H9 (cell line): ENCODE results near the gene PLXNB3. TPM values are rescaled to one million over a fixed set of nuclear protein-coding genes. Genes with fewer than 3 reads are reported as not detected.

Source experiments
- DNase-seq: peaks from one replicate; pipeline ENCODE4 v3.0.0-alpha.2; 2017
- H2AFZ ChIP-seq: one replicate; pipeline ENCODE4 v1.6.1; 2013; ENCODE audit warnings: mild to moderate bottlenecking, low read length, control low read depth, moderate library complexity
- H2AK5ac ChIP-seq: 2 replicates; pipeline ENCODE4 v1.6.1; 2013; ENCODE audit warnings: low read length, control low read depth, mixed read lengths; ENCODE audit not compliant: insufficient read length
- H2BK120ac ChIP-seq: one replicate; pipeline ENCODE4 v1.6.1; 2013; ENCODE audit warnings: low read depth, mild to moderate bottlenecking, low read length, control low read depth, inconsistent platforms; ENCODE audit not compliant: poor library complexity, severe bottlenecking
- H2BK12ac ChIP-seq: 2 replicates; pipeline ENCODE4 v1.6.1; 2013; ENCODE audit warnings: low read length, control low read depth, mixed read lengths, low read depth; ENCODE audit not compliant: insufficient read length
- H2BK15ac ChIP-seq: 2 replicates; pipeline ENCODE4 v1.6.1; 2013; ENCODE audit warnings: low read depth, low read length, control low read depth
- H2BK20ac ChIP-seq: one replicate; pipeline ENCODE4 v1.6.1; 2013; ENCODE audit warnings: low read depth, mild to moderate bottlenecking, low read length, control low read depth, inconsistent platforms; ENCODE audit not compliant: poor library complexity, severe bottlenecking
- H2BK5ac ChIP-seq: 2 replicates; pipeline ENCODE4 v1.6.1; 2013; ENCODE audit warnings: low read length, control low read depth, mixed read lengths; ENCODE audit not compliant: insufficient read length
- H3K14ac ChIP-seq: 2 replicates; pipeline ENCODE4 v1.6.1; 2013; ENCODE audit warnings: low read length, control low read depth; ENCODE audit not compliant: insufficient read depth
- H3K18ac ChIP-seq: 2 replicates; pipeline ENCODE4 v1.6.1; 2013; ENCODE audit warnings: low read depth, mild to moderate bottlenecking, mixed read lengths, low read length, control low read depth; ENCODE audit not compliant: insufficient read length
- H3K23ac ChIP-seq: 2 replicates; pipeline ENCODE4 v1.6.1; 2013; ENCODE audit warnings: low read length, control low read depth, mixed read lengths, low read depth; ENCODE audit not compliant: insufficient read length
- H3K23me2 ChIP-seq: 2 replicates; pipeline ENCODE4 v1.6.1; 2013; ENCODE audit warnings: low read depth, mild to moderate bottlenecking, mixed read lengths, low read length, control low read depth; ENCODE audit not compliant: insufficient read length, poor library complexity, severe bottlenecking
- H3K27ac ChIP-seq: 2 replicates; pipeline ENCODE4 v1.5.1; 2013; ENCODE audit warnings: low read length, control low read depth, mixed read lengths, low read depth; ENCODE audit not compliant: insufficient read length
- H3K27me3 ChIP-seq: 2 replicates; pipeline ENCODE4 v1.6.1; 2013; ENCODE audit warnings: low read length, control low read depth, inconsistent platforms; ENCODE audit not compliant: insufficient read depth
- H3K4ac ChIP-seq: 2 replicates; pipeline ENCODE4 v1.6.1; 2013; ENCODE audit warnings: low read depth, mild to moderate bottlenecking, control low read depth, inconsistent platforms, low read length, moderate library complexity
- H3K4me1 ChIP-seq: 2 replicates; pipeline ENCODE4 v1.6.1; 2013; ENCODE audit warnings: low read length, control low read depth, inconsistent platforms; ENCODE audit not compliant: insufficient read depth
- H3K4me2 ChIP-seq: 2 replicates; pipeline ENCODE4 v1.6.1; 2013; ENCODE audit warnings: low read length, control low read depth, mixed read lengths; ENCODE audit not compliant: insufficient read length, insufficient read depth
- H3K56ac ChIP-seq: 2 replicates; pipeline ENCODE4 v1.6.1; 2013; ENCODE audit warnings: low read depth, mild to moderate bottlenecking, mixed read lengths, low read length, control low read depth; ENCODE audit not compliant: insufficient read length
- H3K79me1 ChIP-seq: 2 replicates; pipeline ENCODE4 v1.6.1; 2013; ENCODE audit warnings: low read depth, mild to moderate bottlenecking, moderate library complexity, low read length, control low read depth, inconsistent platforms; ENCODE audit not compliant: insufficient read depth, poor library complexity, severe bottlenecking
- H3K79me2 ChIP-seq: 2 replicates; pipeline ENCODE4 v1.6.1; 2013; ENCODE audit warnings: low read length, control low read depth, inconsistent platforms; ENCODE audit not compliant: insufficient read depth
- H3K9ac ChIP-seq: 2 replicates; pipeline ENCODE4 v1.6.1; 2013; ENCODE audit warnings: low read length, control low read depth, mixed read lengths; ENCODE audit not compliant: insufficient read length; ENCODE audit errors: extremely low read depth
- H3K9me3 ChIP-seq: one replicate; pipeline ENCODE4 v1.6.1; 2013; ENCODE audit warnings: low read depth, low read length, inconsistent platforms; ENCODE audit not compliant: control insufficient read depth
- H3T11ph ChIP-seq: one replicate; pipeline ENCODE4 v1.6.1; 2013; ENCODE audit warnings: mild to moderate bottlenecking, low read length, control low read depth, inconsistent platforms
- H4K20me1 ChIP-seq: one replicate; pipeline ENCODE4 v1.6.1; 2013; ENCODE audit not compliant: control insufficient read depth, insufficient read length, insufficient read depth
- H4K5ac ChIP-seq: 2 replicates; pipeline ENCODE4 v1.6.1; 2013; ENCODE audit warnings: low read depth, mild to moderate bottlenecking, mixed read lengths, low read length, control low read depth; ENCODE audit not compliant: insufficient read length
- H4K8ac ChIP-seq: replicated peaks from 2 replicates; pipeline ENCODE4 v1.6.1; 2013; ENCODE audit warnings: low read length, control low read depth, mixed read lengths, low read depth; ENCODE audit not compliant: insufficient read length
- H4K91ac ChIP-seq: 2 replicates; pipeline ENCODE4 v1.6.1; 2013; ENCODE audit warnings: low read depth, mild to moderate bottlenecking, moderate library complexity, mixed read lengths, low read length, control low read depth; ENCODE audit not compliant: insufficient read length
- H3K27ac Mint-ChIP-seq, 3 experiments: 2 replicates in 2 of 3; 3 replicates in 1 of 3; pipeline ENCODE4 v1.8.0; 2020 to 2021; ENCODE audit warnings: mixed read lengths in 3 of 3, mild to moderate bottlenecking in 1 of 3, moderate library complexity in 1 of 3
- H3K27me3 Mint-ChIP-seq: 2 replicates; pipeline ENCODE4 v1.8.0; 2021; ENCODE audit warnings: low read depth, mild to moderate bottlenecking, moderate library complexity, mixed read lengths
- H3K36me3 Mint-ChIP-seq, 3 experiments: 2 replicates in 2 of 3; 3 replicates in 1 of 3; pipeline ENCODE4 v1.8.0; 2020 to 2021; ENCODE audit warnings: low read depth in 3 of 3, mixed read lengths in 3 of 3; ENCODE audit not compliant: insufficient read depth in 1 of 3
- H3K4me1 Mint-ChIP-seq, 2 experiments: 2 replicates each; pipeline ENCODE4 v1.8.0; 2020; ENCODE audit warnings: mixed read lengths in 2 of 2
- H3K4me3 Mint-ChIP-seq, 2 experiments: 2 replicates in 1 of 2; 3 replicates in 1 of 2; pipeline ENCODE4 v1.8.0; 2020 to 2021; ENCODE audit warnings: mild to moderate bottlenecking in 2 of 2, mixed read lengths in 2 of 2, moderate library complexity in 1 of 2
- H3K9me3 Mint-ChIP-seq, 2 experiments: 2 replicates in 1 of 2; 3 replicates in 1 of 2; pipeline ENCODE4 v1.8.0; 2020; ENCODE audit warnings: mild to moderate bottlenecking in 2 of 2, mixed read lengths in 2 of 2, moderate library complexity in 1 of 2
- CTCF ChIP-seq: fragments of 200-600 bp; sonication (generic); conservative IDR thresholded peaks from 3 replicates; pipeline ENCODE4 v1.8.0; 2021; ENCODE audit warnings: antibody characterized with exemption, mild to moderate bottlenecking
- WGBS: extraction: QIAGEN DNeasy Blood & Tissue Kit; methylation state at CpG from one replicate; pipeline ENCODE4 v1.1.7; 2013; ENCODE audit warnings: missing lambda C conversion rate, low lambda C conversion rate, mixed read lengths; ENCODE audit not compliant: insufficient read length; ENCODE audit errors: extremely low coverage; 5-methylcytosine and 5-hydroxymethylcytosine counted together
- total RNA-seq: library from RNA; stranded (reverse); gene quantifications from 2 replicates; pipeline ENCODE4 v1.2.1, GENCODE V29; 2021

PLXNB3 gene
- total RNA-seq, 1 experiment from 2014 or later: 1.9 TPM

DNA sequence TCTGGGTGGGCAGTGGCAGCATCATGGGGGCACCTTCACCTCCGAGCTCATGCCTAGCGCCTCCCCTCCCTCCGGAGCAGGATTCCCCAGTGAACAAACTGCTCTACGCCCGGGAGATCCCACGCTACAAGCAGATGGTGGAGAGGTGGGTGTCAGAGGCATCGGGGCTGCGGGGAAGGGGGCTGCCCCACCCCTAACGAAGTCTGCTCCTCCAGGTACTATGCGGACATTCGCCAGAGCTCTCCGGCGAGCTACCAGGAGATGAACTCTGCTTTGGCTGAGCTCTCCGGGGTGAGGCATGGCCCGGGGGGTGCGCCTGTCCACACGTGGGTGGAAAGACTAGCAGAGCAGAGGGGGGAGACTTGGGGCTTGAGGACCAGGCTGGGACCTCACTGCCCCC lies 14.1 kb downstream of the PLXNB3 start:
- Histone ChIP-seq H3K9ac (no peak overlapping the region), H3K23me2 (no peaks in the 10 kb centered on the region), H3K79me2 (no peaks in the 10 kb centered on the region), H2BK5ac (no peak overlapping the region), H3K4me2 (no peak overlapping the region), H4K91ac (no peak overlapping the region), H3K23ac (no peak overlapping the region), H3K14ac (no peak overlapping the region), H2AK5ac (no peak overlapping the region), H4K20me1 (no peaks in the 10 kb centered on the region), H2BK20ac (no peak overlapping the region), H3K4ac (no peak overlapping the region), H3K27me3 (no peaks in the 10 kb centered on the region), H3K79me1 (no peaks in the 10 kb centered on the region), H3T11ph (no peak overlapping the region), H2BK120ac (no peak overlapping the region), H2AFZ (no peak overlapping the region), H3K27ac (no peak overlapping the region), H4K5ac (no peak overlapping the region), H2BK15ac (no peak overlapping the region), H2BK12ac (no peak overlapping the region), H3K56ac (no peak overlapping the region), H3K9me3 (no peaks in the 10 kb centered on the region), H3K18ac (no peak overlapping the region), H4K8ac (no peak overlapping the region), H3K4me1 (no peaks in the 10 kb centered on the region)
- no peak for TF ChIP-seq CTCF
- peaks cover 0 to 5% (median 3%) of the 10 kb centered on the region in 3 experiments; a peak in 5 of 7 replicates for H3K36me3 Mint-ChIP-seq
- no peak for DNase-seq
- no peak overlapping the region for H3K4me3 Mint-ChIP-seq
- peaks cover 2% of the 10 kb centered on the region; the same call in 1 of the 2 replicates for H3K27me3 Mint-ChIP-seq
- no peak overlapping the region for H3K27ac Mint-ChIP-seq
- WGBS: no CpG with 5 or more reads among the region's 17 CpGs
- H3K4me1 Mint-ChIP-seq: peaks cover 4 to 8% of the 10 kb centered on the region in 2 experiments
- peaks cover 26 to 45% of the 10 kb centered on the region in 2 experiments for H3K9me3 Mint-ChIP-seq
